T follicular helper cell (primary cell): ENCODE measurements around the gene BMP3.
"Not testable (repeated sequence)": the region's sequence is repeated elsewhere in the genome, so short reads cannot be mapped to it uniquely, and the experiment has no call there.

Source experiments
- DNase-seq: peaks from one replicate; pipeline ENCODE4 v3.0.0-alpha.2; 2020; ENCODE audit warnings: low read depth
- total RNA-seq, 2 experiments: gene quantifications; one replicate each; lab custom pipeline; 2026; lab: John Stamatoyannopoulos, UW

The BMP3 gene, protein sequence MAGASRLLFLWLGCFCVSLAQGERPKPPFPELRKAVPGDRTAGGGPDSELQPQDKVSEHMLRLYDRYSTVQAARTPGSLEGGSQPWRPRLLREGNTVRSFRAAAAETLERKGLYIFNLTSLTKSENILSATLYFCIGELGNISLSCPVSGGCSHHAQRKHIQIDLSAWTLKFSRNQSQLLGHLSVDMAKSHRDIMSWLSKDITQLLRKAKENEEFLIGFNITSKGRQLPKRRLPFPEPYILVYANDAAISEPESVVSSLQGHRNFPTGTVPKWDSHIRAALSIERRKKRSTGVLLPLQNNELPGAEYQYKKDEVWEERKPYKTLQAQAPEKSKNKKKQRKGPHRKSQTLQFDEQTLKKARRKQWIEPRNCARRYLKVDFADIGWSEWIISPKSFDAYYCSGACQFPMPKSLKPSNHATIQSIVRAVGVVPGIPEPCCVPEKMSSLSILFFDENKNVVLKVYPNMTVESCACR
- 0 reads per million in 2 experiments for total RNA-seq

DNA sequence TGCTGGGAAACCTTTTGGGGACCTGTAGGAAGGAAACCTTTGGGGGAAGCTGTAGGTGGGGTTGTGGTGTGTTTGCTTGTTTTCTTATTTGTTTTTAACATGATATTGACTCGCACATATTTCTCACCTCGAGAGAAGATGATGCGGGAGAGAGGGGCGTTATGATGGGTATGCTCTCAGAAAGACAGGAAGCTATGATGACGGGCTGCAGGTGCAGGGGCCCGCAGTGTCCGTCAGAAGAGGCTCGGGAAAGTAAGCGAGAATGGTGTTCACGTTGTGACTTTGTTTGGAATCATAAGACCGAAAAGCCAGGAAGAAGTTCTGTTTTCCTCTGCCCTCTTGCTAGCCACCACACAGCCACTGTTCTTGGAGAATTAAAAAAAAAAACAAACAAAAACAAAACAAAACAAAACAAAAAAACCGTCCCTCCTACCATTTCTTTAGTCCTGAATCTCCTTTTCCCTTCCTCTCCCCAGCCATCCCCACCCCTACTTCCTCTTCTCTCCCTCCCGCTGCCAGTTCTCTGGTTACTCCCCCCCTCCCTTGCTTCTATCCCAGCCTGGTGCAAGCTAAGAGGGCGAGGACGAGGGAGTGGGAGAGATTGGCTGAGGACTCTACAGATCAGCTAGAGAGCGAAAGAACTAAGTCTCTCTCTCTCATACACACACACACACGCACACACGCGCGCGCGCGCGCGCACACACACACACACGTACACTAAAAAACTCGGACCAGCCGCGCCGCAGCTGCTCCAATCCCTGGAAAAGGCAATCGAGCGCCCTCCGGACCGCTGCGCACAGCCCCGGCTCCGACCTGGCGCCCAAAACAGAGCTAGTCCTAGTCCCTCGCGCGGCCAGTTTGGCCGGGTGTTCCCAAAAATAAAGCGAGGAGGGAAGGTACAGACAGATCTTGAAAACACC, at the start of gene BMP3:
Gene BMP3, plus strand, starts transcription at position 648 of the 920 bp plus-strand sequence. CDS start 577 bp downstream, outside the sequence.
- no peak for DNase-seq

DNA sequence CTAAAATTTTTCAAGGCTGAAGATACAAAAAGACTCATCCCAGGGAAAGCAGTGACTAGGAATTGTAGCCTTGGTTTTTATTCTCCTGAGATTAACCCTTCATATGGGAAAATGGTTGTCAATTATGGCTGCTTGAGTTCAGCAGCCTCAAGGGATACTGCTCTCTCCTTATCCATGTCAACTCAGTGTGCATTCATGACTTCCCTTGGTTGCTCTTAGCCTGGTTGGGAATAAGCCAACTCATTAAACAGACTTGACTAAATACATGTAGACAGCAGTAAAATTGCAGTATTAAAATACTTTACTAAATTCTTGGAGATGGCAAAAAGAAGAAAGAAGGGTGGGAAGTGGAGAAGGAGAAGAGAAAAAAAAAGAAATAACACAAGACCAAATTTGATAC, 44.5 kb upstream of the BMP3 start:
- DNase-seq, result no peak

- no peak for DNase-seq
Observed at GRCh38 chr4:80989921-80990544, 40.5 kb upstream of the BMP3 start.

- DNase-seq, result no peak
Observed at GRCh38 chr4:80990851-80991250, 39.7 kb upstream of the BMP3 start.

- DNase-seq, result no peak
Observed at GRCh38 chr4:80999943-81000342, 30.6 kb upstream of the BMP3 start.

GRCh38 chr4:81003597-81004111, 26.9 kb upstream of the BMP3 start:
- DNase-seq, result no peak

DNA sequence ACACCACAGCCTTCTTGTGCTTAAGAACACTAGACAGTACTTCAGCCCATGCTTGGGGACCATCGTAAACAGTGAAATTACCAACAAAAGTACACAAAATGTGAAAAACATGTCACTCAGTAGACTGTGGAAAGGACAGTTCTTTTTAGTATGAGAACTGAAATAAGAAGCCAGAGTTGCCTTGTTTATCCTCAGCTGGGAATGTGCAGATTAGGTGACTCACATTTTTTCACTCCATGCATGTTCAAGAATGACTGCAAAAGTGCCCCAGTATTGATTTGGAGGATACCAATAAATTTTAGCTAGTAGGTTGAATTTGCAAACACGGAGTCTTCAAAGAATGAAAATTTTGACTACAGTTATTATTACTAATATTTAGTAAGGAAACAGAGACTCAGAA, 23.1 kb upstream of the BMP3 start:
- DNase-seq, result no peak

- DNase-seq, result not testable (repeated sequence)
Observed at GRCh38 chr4:81016566-81016965, 13.9 kb upstream of the BMP3 start.

DNA sequence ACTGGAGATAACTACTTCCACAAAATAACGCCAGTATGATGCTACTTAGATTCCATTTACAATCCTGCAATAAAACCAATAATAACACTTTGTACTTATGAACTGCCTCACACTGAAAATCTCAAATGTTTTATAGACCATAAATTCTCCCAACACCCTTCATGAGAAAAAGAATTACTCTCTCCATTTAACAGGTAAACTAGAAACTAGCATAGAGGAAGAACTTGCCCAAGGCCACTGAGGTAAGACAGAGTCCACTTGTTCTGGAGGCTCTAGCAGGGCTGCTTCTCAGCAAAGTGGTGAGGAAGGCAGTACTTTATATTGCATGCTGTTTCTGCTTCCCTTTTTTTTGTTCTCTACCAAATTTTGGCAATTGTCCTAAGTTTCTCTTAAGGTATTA, 11.5 kb upstream of the BMP3 start:
- no peak for DNase-seq

- no peak for DNase-seq
Observed at GRCh38 chr4:81021142-81021944, 9.2 kb upstream of the BMP3 start.

GRCh38 chr4:81021981-81022380, 8.5 kb upstream of the BMP3 start:
- DNase-seq, result no peak

GRCh38 chr4:81023484-81023883, 7.0 kb upstream of the BMP3 start:
- DNase-seq, result no peak

GRCh38 chr4:81030981-81031791, 678 bp downstream of the BMP3 start:
- DNase-seq, result no peak

DNA sequence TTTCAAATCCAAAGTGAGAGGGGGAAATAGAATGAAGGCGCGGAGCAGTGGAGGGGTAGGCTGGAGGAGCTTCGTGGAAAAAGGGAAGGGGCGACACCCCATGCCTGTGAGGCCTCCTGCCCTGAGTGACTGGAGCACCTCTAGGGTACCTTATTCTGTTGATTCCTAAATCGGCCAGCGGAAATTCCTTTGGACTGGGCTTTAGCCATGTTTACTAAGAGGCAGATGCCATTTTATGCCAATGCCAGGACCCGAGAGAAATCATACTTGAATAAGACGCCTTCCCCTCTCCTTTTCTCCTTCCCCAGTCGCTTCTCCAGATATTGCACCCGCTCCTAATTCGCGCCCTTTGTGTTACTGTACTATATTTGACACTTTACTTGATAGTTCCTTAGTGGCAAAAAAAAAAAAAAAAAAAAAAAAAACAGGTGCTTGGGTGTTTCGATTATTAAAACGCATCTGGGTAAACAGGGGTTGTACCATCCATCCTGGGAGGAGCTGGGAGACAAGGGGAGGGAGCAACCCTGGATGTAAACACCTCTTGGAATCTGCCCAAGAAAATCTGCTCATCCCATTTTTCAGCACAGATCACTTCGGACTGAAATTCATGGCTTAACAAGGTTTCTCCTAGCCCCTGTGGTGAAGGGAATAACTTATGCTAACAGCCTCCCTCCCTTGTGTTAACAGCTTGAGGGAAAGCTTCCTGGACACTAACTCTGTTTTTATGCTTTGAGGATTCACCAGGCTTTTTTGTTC, 1.5 kb downstream of the BMP3 start:
- DNase-seq, result no peak

DNA sequence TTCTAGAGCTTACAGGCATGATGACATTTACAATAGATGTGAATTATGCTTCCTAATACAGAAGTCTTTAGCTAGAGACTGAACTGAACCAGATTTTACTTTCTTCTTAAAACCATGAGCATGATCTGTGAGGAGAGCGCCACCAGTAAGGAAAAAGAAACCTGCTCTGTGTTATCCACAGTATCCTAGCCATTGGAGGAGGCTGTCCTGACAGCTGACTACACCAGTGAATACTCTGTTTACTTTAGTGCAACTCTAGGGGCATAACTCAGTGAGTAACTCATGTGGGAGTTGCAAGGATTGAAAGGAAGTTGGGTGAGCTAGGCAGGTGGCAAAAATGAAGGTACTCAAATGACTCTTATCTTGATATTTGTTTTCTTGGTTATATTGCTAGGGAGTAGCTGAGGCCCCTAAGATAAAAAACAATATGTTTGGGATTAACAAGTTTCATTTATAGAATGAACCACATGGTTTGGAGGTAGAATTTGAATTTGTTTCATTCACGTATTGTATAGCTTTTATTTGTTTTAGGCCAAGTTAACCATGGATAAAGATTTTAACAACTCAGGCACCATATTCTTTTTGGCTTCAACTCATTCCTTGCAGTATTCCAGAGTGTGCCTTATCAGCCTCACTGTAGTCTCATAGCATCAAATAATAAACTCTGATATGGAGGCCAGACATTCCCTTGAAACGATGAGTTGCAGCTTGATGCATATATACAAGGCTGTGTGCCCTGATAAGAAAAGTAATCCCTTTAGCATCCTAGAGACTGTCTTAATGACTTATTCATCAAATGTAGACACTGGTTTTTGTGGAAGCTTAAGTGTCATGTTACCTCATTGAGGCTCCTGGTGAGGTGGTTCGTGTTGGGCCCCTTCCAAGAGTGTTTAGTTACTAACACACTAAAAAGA, 2.5 kb downstream of the BMP3 start:
- DNase-seq, result no peak

DNA sequence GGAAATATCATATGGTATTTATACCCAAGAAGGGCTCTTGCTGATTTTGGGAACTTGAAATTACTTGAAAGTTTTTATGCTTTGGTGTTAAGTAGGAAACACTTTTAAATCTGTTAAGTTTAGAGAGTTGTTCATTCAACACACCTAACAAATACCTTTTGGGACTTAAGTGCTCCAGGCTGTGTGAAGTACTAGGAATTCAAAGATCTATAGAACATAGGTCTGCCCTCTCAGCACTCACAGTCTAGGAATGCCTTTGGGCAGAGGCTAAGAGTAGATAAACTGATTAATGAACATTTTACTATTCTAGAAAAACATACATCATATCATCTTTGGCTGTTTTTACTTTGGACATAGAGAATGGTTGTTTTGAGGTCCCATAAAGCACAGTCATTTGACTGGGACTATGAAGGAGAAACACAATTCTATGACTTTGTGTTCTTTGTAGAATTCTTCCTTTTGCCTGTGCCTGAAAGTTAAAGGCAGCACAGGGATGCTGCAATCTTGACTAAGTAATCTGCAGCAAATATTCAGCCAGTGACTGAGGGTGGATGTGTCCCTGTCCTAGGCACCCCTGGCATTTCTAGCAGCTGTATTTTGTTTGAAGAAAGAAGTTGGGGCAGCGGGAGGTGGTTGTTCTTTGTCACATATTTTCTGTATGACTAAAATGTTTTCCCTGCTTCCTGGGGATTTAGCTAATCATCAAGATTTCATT, 8.3 kb downstream of the BMP3 start:
- DNase-seq, result no peak

- DNase-seq, result no peak
Observed at GRCh38 chr4:81039351-81039972, 9.0 kb downstream of the BMP3 start.
